Tibial nerve (tissue), 4 donors: ENCODE data around the gene ANKRD18B. TPM values are rescaled to one million over a fixed set of nuclear protein-coding genes. Genes with fewer than 3 reads are reported as not detected.
"Not testable (repeated sequence)": the region's sequence is repeated elsewhere in the genome, so short reads cannot be mapped to it uniquely, and the experiment has no call there.

Experiments used
- DNase-seq, 2 donors: peaks; one replicate each; pipeline ENCODE4 v3.0.0-alpha.2; 2019; ENCODE audit warnings: low spot score in 2 of 2
- H3K27ac ChIP-seq, 4 donors: fragments of 200-600 bp; sonication (generic) in 3 of 4; one replicate each; pipeline ENCODE4 v1.5.1; 2017 to 2019; ENCODE audit warnings: mild to moderate bottlenecking in 1 of 4
- H3K27me3 ChIP-seq, 2 donors: fragments of 200-600 bp; sonication (generic) in 1 of 2; one replicate each; pipeline versions ENCODE4 v1.5.1 to v1.6.0; 2017 to 2019
- H3K36me3 ChIP-seq, 3 donors: fragments of 200-600 bp; sonication (generic); one replicate each; pipeline ENCODE4 v1.5.1; 2018 to 2019
- H3K4me1 ChIP-seq, 4 donors: fragments of 200-600 bp; sonication (generic) in 3 of 4; one replicate each; pipeline ENCODE4 v1.5.1; 2017 to 2019
- H3K4me3 ChIP-seq, 4 donors: fragments of 200-600 bp; sonication (generic) in 3 of 4; one replicate each; pipeline ENCODE4 v1.5.1; 2017 to 2019; ENCODE audit warnings: mild to moderate bottlenecking in 1 of 4, moderate library complexity in 1 of 4
- H3K9me3 ChIP-seq, 4 donors: fragments of 200-600 bp; sonication (generic) in 3 of 4; one replicate each; pipeline ENCODE4 v1.5.1; 2017 to 2019
- EP300 ChIP-seq, 2 donors: sonication (generic); formaldehyde crosslinking; IDR thresholded peaks; one replicate each; pipeline ENCODE4 v1.6.1; 2017; ENCODE audit warnings: antibody characterized with exemption in 2 of 2, mild to moderate bottlenecking in 1 of 2
- POLR2A ChIP-seq, 2 donors: fragments of 450-650 bp; IDR thresholded peaks; one replicate each; pipeline ENCODE4 v1.6.1; 2017; ENCODE audit warnings: antibody characterized with exemption in 2 of 2, mild to moderate bottlenecking in 2 of 2, moderate library complexity in 2 of 2
- WGBS, 2 donors: methylation state at CpG; one replicate each; pipeline ENCODE4 v1.1.5; 2018; 5-methylcytosine and 5-hydroxymethylcytosine counted together
- total RNA-seq, 4 donors: library from RNA; depleted of rRNA; stranded (reverse); fragments of >200 nt; gene quantifications; one replicate each; pipeline ENCODE4 v1.1.0, GENCODE V29; 2016
- TF ChIP-seq, protein P1 (sequence below), 5 experiments: fragments of 200-600 bp in 3 of 5; fragments of 450-650 bp in 2 of 5; sonication (generic) in 3 of 5; IDR thresholded peaks; one replicate each; pipeline ENCODE4 v1.5.1; 2016 to 2019; ENCODE audit warnings: antibody characterized with exemption in 5 of 5, mild to moderate bottlenecking in 3 of 5, moderate library complexity in 2 of 5

The ANKRD18B gene
- total RNA-seq, 4 donors from 2014 or later = not detected

DNA sequence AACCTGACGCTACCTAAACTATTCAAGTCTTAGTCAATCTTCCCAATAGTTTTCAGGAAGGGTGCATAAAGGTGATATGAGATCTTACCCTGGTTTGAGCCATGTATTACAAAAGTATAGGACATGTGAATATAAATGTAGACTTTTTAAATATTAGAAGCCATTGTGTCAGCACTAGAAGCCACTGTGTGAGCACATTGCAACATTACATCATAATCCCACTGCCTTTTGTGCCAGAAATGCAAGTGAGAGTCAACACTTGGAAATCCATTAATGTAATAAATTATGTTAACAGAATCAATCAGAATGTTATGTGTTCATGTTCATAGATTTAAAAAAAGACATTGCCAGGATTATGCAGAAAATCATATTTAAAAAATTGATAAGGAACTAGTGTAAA, 7.7 kb upstream of the ANKRD18B start:
- WGBS, 2 donors = 94 to 95% methylated on average over 1 of the region's 1 CpG
- DNase-seq, H3K27me3 ChIP-seq: not testable (repeated sequence)

GRCh38 chr9:33517373-33517772, 6.7 kb upstream of the ANKRD18B start:
- H3K4me1 ChIP-seq = no peaks in the 10 kb centered on the region
- no peak for TF ChIP-seq POLR2A (IDR thresholded peaks at IDR 0.05)
- TF ChIP-seq EP300 (IDR thresholded peaks at IDR 0.05) = no peak
- TF ChIP-seq, protein P1, sequence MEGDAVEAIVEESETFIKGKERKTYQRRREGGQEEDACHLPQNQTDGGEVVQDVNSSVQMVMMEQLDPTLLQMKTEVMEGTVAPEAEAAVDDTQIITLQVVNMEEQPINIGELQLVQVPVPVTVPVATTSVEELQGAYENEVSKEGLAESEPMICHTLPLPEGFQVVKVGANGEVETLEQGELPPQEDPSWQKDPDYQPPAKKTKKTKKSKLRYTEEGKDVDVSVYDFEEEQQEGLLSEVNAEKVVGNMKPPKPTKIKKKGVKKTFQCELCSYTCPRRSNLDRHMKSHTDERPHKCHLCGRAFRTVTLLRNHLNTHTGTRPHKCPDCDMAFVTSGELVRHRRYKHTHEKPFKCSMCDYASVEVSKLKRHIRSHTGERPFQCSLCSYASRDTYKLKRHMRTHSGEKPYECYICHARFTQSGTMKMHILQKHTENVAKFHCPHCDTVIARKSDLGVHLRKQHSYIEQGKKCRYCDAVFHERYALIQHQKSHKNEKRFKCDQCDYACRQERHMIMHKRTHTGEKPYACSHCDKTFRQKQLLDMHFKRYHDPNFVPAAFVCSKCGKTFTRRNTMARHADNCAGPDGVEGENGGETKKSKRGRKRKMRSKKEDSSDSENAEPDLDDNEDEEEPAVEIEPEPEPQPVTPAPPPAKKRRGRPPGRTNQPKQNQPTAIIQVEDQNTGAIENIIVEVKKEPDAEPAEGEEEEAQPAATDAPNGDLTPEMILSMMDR (IDR thresholded peaks at IDR 0.05) = peak; percentile 26 to 52 (median 45)
- peaks cover 0 to 15% of the 10 kb centered on the region in 2 donors for H3K27me3 ChIP-seq
- no peak overlapping the region for H3K4me3 ChIP-seq
- 72 to 80% methylated on average over 2 of the region's 2 CpGs for WGBS, 2 donors
- no peaks in the 10 kb centered on the region for H3K9me3 ChIP-seq
- H3K27ac ChIP-seq = no peak overlapping the region
- H3K36me3 ChIP-seq = no peaks in the 10 kb centered on the region
- DNase-seq = no peak

More for the DNA sequence above, 7.7 kb upstream of the ANKRD18B start:
- not testable (repeated sequence) for H3K36me3 ChIP-seq, H3K27ac ChIP-seq, H3K9me3 ChIP-seq, H3K4me1 ChIP-seq, H3K4me3 ChIP-seq

DNA sequence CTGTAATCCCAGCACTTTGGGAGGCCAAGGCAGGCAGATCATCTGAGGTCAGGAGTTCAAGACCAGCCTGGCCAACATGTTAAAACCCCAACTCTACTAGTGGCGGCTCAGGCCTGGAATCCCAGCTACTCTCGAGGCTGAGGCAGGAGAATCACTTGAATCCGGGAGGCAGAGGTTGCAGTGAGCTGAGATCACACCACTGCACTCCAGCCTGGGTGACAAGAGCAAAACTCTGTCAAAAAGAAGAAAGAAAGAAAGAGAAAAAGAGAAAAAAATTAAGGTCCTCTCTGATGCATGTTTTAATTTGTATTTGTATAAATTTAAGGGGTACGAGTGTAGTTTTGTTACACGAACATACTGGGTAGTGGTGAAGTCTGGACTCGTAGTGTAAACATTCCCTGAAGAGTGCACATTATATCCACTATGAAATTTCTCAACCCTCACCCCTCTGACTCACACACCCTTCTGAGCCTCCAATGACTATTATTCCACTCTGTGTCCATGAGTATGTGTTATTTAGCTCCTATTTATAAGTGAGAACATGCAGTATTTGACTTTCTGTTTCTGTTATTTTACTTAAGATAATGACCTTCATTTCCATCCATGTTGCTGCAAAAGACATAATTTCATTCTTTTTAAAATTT, 6.0 kb upstream of the ANKRD18B start:
- H3K27me3 ChIP-seq = peaks cover 0 to 22% of the 10 kb centered on the region in 2 donors
- H3K4me3 ChIP-seq, H3K27ac ChIP-seq, H3K36me3 ChIP-seq, DNase-seq, H3K9me3 ChIP-seq, H3K4me1 ChIP-seq: not testable (repeated sequence)
- 56 to 57% methylated on average over 6 of the region's 6 CpGs for WGBS, 2 donors

- not testable (repeated sequence) for DNase-seq, H3K36me3 ChIP-seq, H3K27ac ChIP-seq, H3K9me3 ChIP-seq, H3K4me3 ChIP-seq
- Histone ChIP-seq H3K27me3 (peaks cover 0 to 60% of the 10 kb centered on the region in 2 donors), H3K4me1 (peaks cover 0 to 15% (median 8%) of the 10 kb centered on the region in 4 donors)
- 61 to 69% methylated on average over 6 of the region's 6 CpGs for WGBS, 2 donors
These were observed 2.2 kb upstream of the ANKRD18B start for GRCh38 chr9:33521861-33522260.

- DNase-seq = no peak
- H3K27me3 ChIP-seq = peaks cover 0 to 85% of the 10 kb centered on the region in 2 donors
- peaks cover 0 to 15% (median 8%) of the 10 kb centered on the region in 4 donors for H3K4me1 ChIP-seq
- H3K4me3 ChIP-seq = peak overlapping the region in 3 of 4 donors; percentile 26 to 38 (median 30)
- no peak overlapping the region for H3K27ac ChIP-seq
- no peaks in the 10 kb centered on the region for H3K36me3 ChIP-seq
- TF ChIP-seq, protein P1 (IDR thresholded peaks at IDR 0.05) = no peak
- TF ChIP-seq EP300 (IDR thresholded peaks at IDR 0.05) = no peak
- H3K9me3 ChIP-seq = no peaks in the 10 kb centered on the region
- WGBS, 2 donors = 2 to 3% methylated on average over 35 to 40 of the region's 45 CpGs
These were observed 376 bp downstream of the ANKRD18B start for GRCh38 chr9:33524306-33524947.

DNA sequence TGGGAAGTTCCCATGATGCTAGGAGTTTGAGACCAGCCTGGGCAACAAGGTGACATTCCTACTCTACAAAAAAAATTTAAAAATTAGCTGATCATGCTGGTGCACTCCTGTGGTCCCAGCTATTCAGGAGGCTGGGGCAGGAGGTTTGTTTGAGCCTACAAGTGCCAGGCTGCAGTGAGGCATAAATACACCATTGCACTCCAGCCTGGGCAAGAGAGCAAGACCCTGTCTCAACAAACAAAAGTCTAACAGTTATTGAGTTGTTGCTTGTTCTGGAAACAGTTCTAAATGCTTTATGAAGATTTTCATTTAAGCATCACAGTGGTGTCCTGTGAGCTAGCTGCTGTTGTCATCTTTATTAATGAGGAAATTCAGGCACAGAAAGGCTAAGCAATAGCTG, 4.0 kb downstream of the ANKRD18B start:
- not testable (repeated sequence) for H3K36me3 ChIP-seq, H3K4me3 ChIP-seq, H3K9me3 ChIP-seq, H3K27ac ChIP-seq, DNase-seq
- peaks cover 0 to 15% (median 8%) of the 10 kb centered on the region in 4 donors for H3K4me1 ChIP-seq
- H3K27me3 ChIP-seq = peaks cover 0 to 71% of the 10 kb centered on the region in 2 donors

GRCh38 chr9:33533958-33534357, 9.9 kb downstream of the ANKRD18B start:
- H3K9me3 ChIP-seq, H3K36me3 ChIP-seq, H3K4me3 ChIP-seq, H3K27ac ChIP-seq, DNase-seq, H3K4me1 ChIP-seq: not testable (repeated sequence)
- H3K27me3 ChIP-seq = peaks cover 0 to 13% of the 10 kb centered on the region in 2 donors
- WGBS, 2 donors = 59 to 71% methylated on average over 3 of the region's 3 CpGs
